HCT116 (cell line): ENCODE measurements around the gene CROCC.
"Not testable (repeated sequence)": the region's sequence is repeated elsewhere in the genome, so short reads cannot be mapped to it uniquely, and the experiment has no call there.

Source experiments
- CTCF ChIP-seq, 3 experiments: fragments of 200-600 bp in 1 of 3; sonication (generic) in 1 of 3; IDR thresholded peaks in 2 of 3; conservative IDR thresholded peaks in 1 of 3; 2 replicates each; pipeline ENCODE4 v1.5.1; 2012 to 2017; ENCODE audit warnings: low read depth in 2 of 3, low read length in 2 of 3, antibody characterized with exemption in 1 of 3, borderline replicate concordance in 1 of 3, control low read depth in 1 of 3, mild to moderate bottlenecking in 1 of 3, mixed read lengths in 1 of 3, mixed run types in 1 of 3, moderate library complexity in 1 of 3; ENCODE audit not compliant: insufficient read depth in 1 of 3
- EZH2 ChIP-seq: fragments of 200-600 bp; sonication (generic); IDR thresholded peaks from 2 replicates; pipeline ENCODE4 v1.6.1; 2017; ENCODE audit warnings: antibody characterized with exemption, mixed run types
- EZH2phosphoT487 ChIP-seq: fragments of 200-600 bp; IDR thresholded peaks from 2 replicates; pipeline ENCODE4 v1.6.1; 2018; ENCODE audit warnings: antibody characterized with exemption, borderline replicate concordance
- FOSL1 ChIP-seq: IDR thresholded peaks from 2 replicates; pipeline ENCODE4 v1.6.1; 2012; ENCODE audit warnings: low read depth
- POLR2A ChIP-seq: IDR thresholded peaks from 2 replicates; pipeline ENCODE4 v1.7.0; 2011; ENCODE audit warnings: borderline replicate concordance; ENCODE audit not compliant: insufficient read depth, insufficient read length; ENCODE audit errors: extremely low read depth
- POLR2AphosphoS5 ChIP-seq: IDR thresholded peaks from 2 replicates; pipeline ENCODE4 v1.6.1; 2011; ENCODE audit warnings: mild to moderate bottlenecking, low read depth, low read length, moderate library complexity
- REST ChIP-seq: IDR thresholded peaks from 2 replicates; pipeline ENCODE4 v1.6.1; 2012; ENCODE audit warnings: low read depth
- SP1 ChIP-seq: IDR thresholded peaks from 2 replicates; pipeline ENCODE4 v1.6.1; 2012; ENCODE audit warnings: low read depth
- ZNF274 ChIP-seq: fragments of 200-500 bp; sonication (Bioruptor generic); IDR thresholded peaks from 2 replicates; pipeline ENCODE4 v1.6.1; 2014; ENCODE audit warnings: mild to moderate bottlenecking, low read depth, low read length, inconsistent platforms

- TF ChIP-seq CTCF (IDR thresholded peaks at IDR 0.05 in 2 of 3, conservative IDR thresholded peaks at IDR 0.05 in 1 of 3; ENCODE audit: borderline replicate concordance in 1 of 3, insufficient read depth in 1 of 3, low read depth in 2 of 3, low read length in 2 of 3); REST; POLR2A; POLR2AphosphoS5; FOSL1; ZNF274; SP1; EZH2phosphoT487; EZH2: not testable (repeated sequence)
These were observed 30.7 kb upstream of the CROCC start for GRCh38 chr1:16891057-16891456.
